Ureter (tissue), 1 donor: ENCODE data around the gene CFAP299. TPM values are rescaled to one million over a fixed set of nuclear protein-coding genes. Genes with fewer than 3 reads are reported as not detected.

ENCODE experiments used
- DNase-seq: peaks from one replicate; pipeline ENCODE4 v3.0.0-alpha.2; 2020; ENCODE audit warnings: low spot score
- total RNA-seq: library from RNA; stranded (reverse); gene quantifications from one replicate; pipeline ENCODE4 v1.2.4, GENCODE V29; 2023
- donor health status: DM: yes; HTN: yes; CAD: no.

The CFAP299 gene
- total RNA-seq, 1 donor from 2014 or later, result not detected

DNA sequence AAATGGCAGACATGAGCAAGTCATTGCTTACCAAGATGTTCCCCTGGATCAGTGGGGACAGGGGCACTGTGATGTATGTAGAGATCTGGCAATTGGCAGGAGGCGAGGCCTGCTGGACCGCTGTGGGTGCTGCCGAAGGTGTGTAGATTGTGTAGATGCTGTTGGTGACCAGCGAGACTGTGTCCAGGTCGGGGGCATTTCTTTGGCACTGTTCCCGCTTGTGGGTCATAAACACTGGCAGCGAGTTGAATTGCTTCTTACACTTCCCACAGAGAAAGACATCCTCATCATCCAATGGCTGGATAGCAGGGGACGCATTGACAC is 52.7 kb downstream of the CFAP299 start:
- DNase-seq, result no peak

DNA sequence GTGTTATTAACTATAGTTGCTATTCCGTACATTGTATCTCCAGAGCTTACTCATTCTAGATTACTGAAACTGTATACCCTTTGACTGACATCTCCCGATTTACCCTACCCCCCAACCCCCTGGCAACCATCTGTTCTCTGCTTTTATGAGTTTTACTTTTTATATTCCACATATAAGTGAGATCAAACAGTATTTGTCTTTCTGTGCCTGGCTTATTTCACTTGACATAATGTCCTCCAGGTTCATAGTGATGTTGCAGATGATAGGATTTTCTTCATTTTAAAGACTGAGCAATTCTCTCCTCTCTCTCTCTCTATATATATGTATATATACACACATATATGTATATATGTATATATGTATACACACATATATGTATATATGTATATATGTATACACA is 54.6 kb downstream of the CFAP299 start:
- no peak for DNase-seq

DNA sequence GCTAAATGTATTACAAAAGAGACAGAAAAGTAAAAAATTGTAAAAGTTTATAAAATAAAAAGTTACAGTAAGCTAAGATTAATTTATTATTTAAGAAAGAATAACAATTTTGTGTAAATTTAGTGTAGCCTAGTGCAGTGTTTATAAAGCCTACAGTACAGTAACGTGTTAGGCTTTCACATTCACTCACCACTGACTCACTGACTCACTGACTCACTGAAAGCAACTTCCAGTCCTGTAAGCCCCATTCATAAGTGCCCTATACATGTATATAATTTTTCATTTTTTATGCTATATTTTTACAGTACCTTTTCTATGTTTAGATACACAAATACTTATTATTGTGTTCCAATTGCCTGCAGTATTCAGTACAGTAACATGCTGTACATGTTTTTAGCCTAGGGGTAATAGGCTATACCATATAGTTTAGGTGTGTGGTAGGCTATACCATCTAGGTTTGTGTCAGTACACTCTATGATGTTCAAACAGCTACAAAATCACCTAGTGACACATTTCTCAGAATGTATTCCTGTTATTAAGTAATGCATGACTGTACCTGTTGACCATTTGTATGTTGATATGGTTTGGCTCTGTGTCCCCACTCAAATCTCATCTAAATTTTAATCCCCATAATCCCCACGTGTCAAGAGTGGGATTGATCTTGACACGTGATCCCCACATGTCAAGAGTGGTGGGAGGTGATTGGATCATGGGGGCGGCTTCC is 57.9 kb downstream of the CFAP299 start:
- no peak for DNase-seq

DNA sequence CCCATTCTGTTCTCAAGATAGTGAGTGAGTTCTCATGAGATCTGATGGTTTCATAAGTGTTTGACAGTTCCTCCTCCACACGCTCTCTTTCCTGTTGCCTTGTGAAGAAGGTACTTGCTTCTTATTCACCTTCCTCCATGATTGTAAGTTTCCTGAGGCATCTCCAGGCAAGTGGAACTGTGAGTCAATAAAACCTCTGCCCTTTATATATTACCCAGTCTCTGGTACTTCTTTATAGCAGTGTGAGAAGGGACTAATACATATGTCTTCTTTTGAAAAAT is 58.4 kb downstream of the CFAP299 start:
- no peak for DNase-seq

DNA sequence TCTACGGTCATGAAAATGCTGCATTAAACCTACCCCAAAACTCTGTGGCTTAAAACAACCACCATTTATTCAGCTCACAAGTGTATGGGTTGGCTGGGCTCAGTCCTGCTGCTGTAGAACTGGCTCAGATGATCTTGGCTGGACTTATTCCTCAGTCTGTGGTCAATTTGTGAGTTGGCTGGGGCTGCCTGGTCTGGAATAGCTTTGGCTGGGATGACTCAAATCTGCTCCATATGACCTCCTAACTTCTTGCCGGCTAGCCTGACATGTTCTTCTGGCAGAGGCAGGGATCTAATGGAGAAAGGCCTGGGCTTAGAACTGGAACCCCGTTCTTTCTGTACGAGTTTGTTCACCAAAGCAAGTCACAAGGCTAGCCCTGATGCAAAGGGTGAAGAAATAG is 71.7 kb downstream of the CFAP299 start:
- no peak for DNase-seq

DNA sequence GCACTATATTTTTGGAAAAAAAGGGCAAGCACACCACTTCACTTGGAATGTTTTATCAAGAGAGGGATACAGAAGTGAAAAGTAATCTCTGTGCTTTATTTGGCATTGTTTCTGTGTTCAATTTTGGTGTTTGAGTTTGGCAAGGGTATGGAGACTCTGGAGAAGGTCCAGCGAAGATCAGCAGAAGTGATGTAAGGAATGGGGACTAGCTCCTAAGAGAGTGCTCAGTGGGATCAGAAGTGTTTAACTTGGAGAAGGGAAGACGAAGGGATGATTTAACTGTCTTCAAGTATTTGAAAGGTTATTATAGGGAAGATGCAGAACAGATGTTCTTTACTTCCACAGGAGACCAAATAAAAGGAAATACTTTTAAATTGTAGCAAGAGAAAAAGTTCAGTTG is 74.3 kb downstream of the CFAP299 start:
- DNase-seq, result no peak

DNA sequence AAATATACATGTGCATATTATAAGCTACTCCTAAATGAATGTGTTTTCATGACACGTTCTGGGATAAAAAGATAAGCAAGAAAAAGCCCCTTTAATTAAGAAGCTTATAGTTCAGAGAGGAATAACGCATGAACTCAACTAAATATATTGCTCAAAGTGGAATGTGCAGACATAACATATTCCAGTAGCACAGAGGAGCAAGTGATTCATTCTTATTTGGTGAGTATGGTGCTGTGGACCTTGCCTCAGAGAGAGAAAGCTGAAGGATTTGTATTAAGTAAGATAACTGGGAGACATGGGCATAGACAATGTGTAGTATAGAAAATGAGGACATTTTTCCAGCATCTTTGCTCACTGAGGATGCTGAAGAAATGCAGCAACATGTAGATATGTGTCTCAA is 76.8 kb downstream of the CFAP299 start:
- DNase-seq, result no peak

DNA sequence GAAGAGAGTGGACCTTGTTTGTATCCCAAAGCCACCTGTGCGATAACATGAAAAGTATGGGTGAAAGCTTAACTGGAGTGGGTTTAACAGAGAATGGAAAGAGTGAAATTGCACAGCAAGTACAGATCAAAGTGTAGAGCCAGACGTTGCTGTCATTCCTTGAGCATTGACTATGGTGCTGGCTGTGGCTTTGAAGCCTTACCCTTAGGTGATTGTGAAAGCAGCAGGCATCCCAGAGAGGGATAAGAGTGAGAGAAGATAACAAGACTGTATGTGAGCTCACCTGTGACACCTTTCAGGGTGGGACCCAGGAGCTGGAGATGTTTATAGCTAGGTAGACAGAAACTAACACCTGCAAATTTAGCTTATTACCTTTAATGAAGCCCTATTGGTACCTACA is 77.6 kb downstream of the CFAP299 start:
- no peak for DNase-seq

DNA sequence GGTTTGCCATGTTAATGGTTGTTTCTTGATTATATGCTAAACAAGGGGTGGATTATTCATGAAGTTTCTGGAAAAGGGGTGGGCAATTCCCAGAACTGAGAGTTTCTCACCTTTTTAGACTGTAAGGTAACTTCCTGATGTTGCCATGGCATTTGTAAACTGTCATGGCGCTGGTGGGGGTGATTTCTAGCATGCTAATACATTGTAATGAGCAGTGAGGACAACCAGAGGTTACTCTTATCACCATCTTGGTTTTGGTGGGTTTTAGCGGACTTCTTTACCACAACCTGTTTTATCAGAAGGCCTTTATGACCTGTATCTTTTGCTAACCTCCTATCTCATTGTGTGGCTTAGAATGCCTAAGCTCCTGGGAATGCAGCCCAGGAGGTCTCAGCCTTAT is 81.5 kb downstream of the CFAP299 start:
- no peak for DNase-seq

DNA sequence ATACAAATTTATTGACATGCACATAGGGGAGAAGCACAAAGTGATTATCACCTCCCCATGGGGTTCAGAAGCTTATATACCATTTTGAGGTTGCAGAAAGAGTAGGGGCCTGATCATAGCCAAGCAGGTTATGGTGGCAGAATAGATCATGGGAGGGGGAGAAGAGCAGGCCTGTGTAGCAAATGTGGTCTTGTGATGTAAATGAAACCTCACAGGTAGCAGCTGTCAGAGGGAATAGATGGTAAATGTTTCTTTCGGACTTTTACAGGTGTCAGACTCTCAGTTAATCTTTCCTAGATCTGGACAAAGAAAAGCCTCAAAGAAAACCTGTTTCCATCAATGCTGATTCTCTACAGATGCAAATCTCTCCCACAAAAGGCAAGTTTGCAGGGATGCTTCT is 84.4 kb downstream of the CFAP299 start:
- DNase-seq, result no peak

DNA sequence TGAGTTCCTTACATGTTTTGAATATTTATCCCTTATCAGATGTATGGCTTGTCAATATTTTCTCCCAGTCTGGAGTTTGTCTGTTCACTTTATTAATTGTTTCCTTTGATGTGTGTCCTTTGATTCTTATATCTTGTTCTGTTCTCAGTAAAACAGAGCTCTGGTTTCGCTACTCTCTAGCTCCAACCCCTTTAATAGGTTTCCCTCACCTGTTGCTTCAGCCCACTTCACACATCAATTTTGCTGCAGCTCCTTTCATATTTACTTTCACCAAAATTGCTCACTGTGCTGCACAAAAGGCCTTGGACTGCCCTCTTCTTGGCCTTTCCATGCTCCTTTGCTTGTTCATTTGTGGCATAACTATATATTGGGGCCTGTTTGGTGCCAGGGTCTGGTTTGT is 85.1 kb downstream of the CFAP299 start:
- DNase-seq, result no peak

DNA sequence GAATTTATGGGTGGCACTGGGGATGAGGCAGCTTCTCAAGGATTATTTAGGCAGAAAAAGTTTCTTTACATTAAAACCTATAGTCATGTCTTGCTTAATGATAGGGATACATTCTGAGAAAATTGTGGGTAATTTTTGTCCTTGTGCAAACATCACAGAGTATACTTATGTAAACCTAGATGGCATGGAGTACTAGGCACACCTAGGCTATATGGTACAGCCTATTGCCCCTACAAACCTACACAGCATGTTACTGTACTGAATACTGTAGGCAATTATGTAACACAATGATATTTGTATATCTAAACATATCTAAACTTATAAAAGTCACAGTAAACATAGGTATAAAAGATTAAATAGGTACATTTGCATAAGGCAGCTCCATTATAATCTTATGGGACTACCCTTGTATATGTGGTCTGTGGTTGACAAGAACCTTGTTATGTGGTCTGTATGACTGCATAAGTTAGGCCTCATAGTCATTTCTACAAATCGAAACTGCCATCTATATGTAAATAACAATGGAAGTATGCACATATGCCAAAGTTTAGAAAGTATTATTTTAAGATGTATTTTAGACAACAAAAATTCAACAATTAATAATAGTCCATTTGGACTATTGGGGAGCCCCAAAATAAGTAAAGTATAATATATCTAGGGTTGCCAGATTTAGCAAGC is 87.3 kb downstream of the CFAP299 start:
- no peak for DNase-seq

DNA sequence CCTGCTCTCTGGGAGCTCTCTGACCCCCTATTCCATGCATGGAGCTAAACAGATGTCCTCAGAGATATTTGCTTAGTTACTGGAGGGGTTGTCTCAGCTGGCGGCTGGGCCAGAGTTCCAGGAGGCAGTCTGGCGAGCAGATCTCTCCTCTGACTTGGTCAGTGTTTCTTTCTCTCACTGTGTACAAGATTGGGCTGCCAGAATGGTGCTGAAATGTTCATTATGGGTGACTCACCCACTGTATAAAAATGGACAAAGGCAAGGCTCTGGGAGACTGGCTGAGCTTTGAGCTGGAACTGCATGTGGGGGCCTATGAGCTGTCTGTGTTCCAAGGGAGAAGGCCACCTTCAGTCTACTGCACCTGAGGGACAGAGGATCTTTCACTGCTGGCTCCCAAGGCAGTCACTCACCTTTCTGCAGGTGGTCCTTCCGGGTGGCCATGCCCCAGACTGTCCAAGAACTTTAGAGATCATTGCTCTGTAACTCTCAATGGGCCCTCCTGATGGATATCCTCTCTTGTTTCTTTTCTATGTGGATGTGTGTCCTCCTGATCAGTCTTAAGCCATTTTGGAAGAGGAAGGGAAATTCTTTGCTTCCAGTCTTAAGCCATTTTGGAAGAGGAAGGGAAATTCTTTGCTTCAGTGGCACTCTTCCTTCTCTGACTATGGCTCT is 88.2 kb downstream of the CFAP299 start:
- no peak for DNase-seq

DNA sequence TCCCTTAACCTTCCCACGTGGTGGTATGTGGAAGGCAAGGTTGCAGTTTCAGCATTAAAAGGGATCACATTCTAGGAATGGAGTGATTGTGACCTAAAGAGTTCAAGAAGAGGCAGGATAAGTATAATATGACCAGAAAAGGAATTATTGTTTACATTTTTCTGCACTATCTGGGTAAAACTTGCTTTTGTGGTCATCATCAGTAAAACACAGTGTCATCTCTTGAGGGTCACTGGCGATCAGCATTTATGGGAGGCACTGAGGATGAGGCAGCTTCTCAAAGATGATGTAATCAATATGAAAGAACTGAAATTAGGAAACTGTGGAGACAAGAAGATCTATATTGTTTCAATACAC is 88.7 kb downstream of the CFAP299 start:
- DNase-seq, result no peak

DNA sequence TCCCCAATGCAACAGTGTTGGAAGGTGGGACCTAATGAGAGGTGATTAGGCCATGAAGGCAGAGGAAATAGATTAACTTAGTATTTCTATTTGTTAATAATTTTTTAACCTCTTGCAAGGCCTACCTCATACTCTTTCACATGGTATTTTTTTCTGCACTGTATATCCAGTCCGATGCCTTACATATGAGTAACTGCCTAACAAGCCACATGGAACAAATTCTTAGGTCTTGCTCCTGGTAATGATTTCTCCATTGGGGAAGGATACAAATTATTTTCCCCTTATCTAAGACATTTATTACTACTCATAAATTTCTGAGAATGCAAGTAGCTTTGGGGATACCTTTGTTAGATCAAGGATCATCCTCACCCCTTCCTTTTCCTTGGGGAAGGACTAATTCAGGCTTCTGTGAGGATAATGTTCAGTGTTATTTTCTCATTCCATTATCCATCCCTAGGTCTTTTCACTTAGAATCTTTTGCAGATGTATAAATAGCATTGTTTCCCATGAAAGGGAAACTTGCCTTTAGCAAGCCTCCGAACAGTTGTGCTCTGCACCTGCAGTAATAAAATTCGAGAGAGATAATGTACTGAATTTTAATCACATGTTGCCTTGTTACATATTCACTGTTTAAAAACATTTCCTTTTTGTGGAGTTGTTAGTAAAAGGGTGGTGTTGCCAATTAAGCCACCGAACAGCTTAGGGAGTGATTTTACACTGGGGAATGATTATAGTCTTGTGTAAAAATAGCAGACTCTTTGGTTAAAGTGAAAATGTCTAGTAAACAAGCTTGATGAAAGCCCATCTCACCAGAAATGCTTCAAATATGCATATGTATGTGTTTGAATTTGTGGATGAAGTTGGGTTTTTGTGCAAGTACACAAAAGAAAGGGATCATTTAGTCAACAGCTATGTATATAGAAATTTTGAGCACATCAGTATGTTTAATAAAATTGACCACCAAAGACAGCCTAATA is 89.9 kb downstream of the CFAP299 start:
- DNase-seq, result no peak

DNA sequence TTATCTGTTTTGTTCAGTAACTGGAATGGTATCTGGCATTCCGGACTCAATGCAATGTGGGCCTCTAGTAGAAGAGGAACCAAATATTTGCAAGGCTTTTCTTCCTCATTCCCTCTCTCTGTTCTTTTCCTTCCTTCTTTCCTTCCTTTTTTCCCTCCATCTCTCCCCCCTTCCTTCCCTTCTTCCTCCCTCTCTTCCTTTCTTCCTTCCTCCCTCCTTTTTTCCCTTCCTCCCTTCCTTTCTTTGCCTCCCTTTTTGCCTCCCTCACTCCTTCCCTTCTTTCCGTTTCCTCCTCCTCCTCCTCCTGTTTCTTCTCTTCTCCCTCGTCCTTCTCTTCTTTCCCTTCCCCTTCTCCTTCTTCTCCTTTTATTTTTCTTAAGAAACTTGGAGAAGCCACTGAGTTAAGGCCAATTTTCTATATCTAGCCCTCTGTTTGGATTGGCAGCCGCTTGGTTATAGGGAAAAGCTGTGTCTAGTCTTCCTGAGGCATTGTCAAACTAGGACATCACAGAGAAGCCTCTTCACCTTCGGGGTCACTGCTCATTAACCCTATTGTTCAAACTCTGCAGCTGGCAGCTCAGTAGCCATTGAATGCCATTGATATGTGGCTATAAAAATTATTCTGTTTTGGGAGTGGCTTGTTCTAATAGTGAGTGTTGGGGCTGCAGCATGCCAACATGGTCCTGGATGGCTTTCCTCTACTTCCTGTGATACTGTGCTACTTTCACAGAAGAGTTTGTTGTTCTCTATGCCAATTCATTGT is 95.9 kb downstream of the CFAP299 start:
- no peak for DNase-seq

DNA sequence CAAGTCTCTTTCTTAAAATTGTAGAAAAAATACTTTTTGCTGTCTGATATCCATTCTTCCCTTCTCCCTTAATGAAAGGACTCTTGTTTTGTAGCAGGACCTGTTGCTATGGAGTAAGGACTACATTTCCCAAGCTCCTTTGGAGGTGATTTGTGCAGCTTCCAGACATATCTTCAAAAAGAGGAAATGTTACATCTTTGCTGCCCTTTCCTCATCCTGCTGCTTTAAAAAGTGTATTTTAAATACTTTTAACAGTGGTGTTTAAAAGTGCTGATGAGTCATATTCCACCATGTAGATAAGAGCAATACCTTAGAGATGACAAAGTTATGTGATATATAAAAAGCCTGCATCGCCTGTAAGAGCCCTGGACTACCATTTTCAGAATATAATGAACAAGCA is 98.7 kb downstream of the CFAP299 start:
- no peak for DNase-seq

DNA sequence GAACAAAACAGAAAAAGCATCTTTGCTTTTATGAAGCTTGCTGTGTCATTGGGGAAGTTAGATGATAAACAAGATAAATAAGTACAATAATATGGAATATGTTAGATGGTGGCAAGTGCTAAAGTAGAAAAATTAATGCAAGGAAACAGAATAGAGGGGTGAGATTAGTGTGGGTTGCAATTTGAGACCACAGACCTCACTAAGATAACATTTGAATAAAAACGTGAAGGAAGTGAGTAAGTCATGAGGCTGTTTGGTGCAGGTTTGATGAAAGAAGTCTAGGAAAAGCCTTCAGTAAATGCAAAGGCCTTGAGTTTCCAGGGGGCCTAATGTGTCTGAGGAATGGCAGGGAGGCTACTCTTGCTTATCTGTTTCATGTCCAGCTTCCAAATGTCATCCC is 102.5 kb downstream of the CFAP299 start:
- DNase-seq, result no peak

DNA sequence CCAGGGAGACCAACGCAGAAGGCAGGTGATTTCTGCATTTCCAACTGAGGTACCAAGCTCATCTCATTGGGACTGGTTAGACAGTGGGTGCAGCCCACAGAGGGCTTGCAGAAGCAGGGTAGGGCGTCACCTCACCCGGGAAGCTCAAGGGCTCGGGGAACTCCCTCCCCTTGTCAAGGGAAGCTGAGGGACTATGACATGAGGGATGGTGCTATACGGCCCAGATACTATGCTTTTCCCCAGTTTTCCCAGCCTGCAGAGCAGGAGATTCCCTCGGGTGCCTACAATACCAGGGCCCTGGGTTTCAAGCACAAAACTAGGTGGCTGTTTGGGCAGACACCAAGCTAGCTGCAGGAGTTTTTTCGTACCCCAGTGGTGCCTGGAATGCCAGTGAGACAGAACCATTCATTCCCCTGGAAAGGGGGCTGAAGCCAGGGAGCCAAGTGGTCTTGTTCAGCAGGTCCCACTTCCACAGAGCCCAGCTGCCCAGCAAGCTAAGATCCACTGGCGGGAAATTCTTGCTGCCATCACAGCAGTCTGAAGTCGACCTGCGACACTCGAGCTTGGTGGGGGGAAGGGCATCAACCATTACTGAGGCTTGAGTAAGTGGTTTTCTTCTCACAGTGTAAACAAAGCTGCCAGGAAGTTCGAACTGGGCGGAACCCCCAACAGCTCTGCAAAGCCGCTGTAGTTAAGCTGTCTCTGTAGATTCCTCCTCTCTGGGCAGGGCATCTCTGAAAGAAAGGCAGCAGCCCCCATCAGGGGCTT is 103.9 kb downstream of the CFAP299 start:
- peak; percentile 52 for DNase-seq

DNA sequence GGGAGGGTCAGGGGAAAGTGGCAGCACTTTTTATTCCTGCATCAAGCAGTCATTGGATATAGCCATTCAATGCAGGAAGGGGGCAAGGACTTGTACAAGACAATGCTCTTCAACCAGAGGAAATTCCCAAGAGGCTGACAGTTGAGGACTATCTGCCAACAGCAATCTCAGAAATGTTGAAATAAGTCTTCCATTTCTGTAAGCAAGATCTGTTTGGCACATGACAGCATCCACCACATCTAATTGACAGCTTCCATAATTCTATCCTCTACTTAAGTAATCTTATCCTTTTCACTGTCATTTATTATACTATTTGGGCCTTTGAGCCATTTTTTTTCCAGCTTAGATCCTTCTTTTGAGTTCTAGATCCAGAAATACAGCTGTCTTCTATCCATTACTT is 110.7 kb downstream of the CFAP299 start:
- DNase-seq, result no peak

DNA sequence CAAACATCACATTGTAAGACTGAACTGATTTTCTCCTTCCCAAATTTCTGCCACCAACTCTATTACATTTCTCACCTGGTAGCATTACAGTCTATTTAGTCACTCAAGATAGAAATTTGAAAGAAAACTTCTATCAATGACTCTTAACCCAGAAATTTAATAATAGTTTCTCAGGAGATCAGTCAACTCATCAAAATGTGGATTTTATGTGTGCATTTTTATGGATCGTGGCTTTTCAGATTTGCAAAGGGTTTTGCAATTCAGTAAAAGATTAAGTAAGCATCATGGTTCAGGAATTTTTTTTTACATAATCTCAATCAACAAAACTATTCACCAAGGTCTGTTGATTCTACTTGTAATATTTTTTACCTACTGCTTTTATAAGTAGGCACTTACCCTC is 111.1 kb downstream of the CFAP299 start:
- no peak for DNase-seq
